ENCODE results near the gene KLK5.

DNA sequence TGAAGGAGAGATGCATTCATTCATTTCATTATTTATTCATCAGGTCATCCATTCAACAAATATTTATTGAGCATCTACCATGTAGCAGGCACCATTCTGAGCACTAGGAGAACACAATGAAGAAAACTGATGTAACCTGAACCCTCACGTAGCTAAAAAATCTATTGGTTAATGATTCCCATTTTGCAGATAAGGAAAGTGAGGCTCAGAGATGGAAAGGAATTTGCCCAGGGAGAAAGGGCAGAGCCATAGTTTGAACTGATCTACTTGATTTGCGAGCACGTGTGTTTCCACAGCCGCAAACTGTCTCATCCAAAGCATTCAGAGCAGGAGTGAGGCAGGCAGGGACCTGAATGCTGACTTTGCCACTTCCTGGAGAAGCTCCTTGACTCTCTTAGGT, 45.8 kb upstream of the KLK5 start:
- TF ChIP-seq, protein P1, sequence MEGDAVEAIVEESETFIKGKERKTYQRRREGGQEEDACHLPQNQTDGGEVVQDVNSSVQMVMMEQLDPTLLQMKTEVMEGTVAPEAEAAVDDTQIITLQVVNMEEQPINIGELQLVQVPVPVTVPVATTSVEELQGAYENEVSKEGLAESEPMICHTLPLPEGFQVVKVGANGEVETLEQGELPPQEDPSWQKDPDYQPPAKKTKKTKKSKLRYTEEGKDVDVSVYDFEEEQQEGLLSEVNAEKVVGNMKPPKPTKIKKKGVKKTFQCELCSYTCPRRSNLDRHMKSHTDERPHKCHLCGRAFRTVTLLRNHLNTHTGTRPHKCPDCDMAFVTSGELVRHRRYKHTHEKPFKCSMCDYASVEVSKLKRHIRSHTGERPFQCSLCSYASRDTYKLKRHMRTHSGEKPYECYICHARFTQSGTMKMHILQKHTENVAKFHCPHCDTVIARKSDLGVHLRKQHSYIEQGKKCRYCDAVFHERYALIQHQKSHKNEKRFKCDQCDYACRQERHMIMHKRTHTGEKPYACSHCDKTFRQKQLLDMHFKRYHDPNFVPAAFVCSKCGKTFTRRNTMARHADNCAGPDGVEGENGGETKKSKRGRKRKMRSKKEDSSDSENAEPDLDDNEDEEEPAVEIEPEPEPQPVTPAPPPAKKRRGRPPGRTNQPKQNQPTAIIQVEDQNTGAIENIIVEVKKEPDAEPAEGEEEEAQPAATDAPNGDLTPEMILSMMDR (IDR thresholded peaks at IDR 0.05), result no peak
- no peak for TF ChIP-seq POLR2A (IDR thresholded peaks at IDR 0.05)
- no peak for TF ChIP-seq POLR2AphosphoS5 (IDR thresholded peaks at IDR 0.05)

All from gastroesophageal sphincter (tissue), 3 donors.